Measurements from ENCODE around the gene PCDHGB4.
"Not testable (repeated sequence)": the region's sequence is repeated elsewhere in the genome, so short reads cannot be mapped to it uniquely, and the experiment has no call there.

Gene PCDHGB4

DNA sequence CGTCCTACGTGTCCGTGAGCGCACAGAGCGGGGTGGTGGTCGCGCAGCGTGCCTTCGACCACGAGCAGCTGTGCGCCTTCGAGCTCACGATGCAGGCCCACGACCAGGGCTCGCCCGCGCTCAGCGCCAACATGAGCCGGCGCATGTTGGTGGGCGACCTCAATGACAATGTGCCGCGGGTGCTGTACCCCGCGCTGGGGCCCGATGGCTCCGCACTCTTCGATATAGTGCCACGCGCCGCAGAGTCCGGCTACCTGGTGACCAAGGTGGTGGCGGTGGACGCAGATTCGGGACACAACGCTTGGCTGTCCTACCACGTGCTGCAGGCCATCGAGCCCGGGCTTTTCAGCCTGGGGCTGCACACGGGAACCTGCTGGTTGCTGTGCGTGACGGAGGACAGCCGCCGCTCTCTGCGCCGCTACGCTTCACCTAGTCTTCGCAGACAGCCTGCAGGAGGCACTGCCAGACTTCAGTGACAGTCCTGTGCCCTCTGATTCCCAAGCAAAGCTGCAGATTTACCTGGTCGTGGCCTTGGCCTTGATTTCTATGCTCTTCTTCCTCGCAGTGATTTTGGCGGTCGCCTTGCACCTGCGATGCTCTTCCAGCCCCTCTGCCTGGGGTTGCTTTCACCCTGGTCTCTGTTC is 40.4 kb downstream of the PCDHGB4 start:
- Histone ChIP-seq H3K9ac (no peak overlapping the region), H3K27ac (no peak overlapping the region), H3K27me3 (no peaks in the 10 kb centered on the region), H3K4me2 (no peak overlapping the region), H3K4me1 (no peaks in the 10 kb centered on the region), H3K4me3 (no peak overlapping the region), H4K20me1 (no peaks in the 10 kb centered on the region), H3K36me3 (peaks cover 14% of the 10 kb centered on the region), H3K9me3 (peaks cover 51% of the 10 kb centered on the region)
- no peak for TF ChIP-seq Cebpa-rat (IDR thresholded peaks at IDR 0.05)

DNA sequence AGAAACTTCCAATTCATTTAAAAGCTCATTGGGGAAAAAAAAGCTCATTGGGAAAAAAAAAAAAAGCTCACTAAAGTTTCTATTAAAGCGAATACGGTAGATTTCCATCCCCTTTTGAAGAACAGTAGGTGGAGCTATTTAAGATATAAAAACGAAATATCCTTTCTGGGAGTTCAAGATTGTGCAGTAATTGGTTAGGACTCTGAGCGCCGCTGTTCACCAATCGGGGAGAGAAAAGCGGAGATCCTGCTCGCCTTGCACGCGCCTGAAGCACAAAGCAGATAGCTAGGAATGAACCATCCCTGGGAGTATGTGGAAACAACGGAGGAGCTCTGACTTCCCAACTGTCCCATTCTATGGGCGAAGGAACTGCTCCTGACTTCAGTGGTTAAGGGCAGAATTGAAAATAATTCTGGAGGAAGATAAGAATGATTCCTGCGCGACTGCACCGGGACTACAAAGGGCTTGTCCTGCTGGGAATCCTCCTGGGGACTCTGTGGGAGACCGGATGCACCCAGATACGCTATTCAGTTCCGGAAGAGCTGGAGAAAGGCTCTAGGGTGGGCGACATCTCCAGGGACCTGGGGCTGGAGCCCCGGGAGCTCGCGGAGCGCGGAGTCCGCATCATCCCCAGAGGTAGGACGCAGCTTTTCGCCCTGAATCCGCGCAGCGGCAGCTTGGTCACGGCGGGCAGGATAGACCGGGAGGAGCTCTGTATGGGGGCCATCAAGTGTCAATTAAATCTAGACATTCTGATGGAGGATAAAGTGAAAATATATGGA is 43.0 kb downstream of the PCDHGB4 start, which contains the start of gene PCDHGA12:
PCDHGA12 (plus strand) TSS at position 176 of the 782 bp plus-strand sequence; CDS start at position 429, 253 bp downstream.
- H4K20me1 ChIP-seq: no peaks in the 10 kb centered on the region
- no peaks in the 10 kb centered on the region for H3K27me3 ChIP-seq
- no peak for TF ChIP-seq Cebpa-rat (IDR thresholded peaks at IDR 0.05)
- peak within 1 kb of the TSS; percentile 86 for H3K4me2 ChIP-seq
- peak within 1 kb of the TSS; percentile 53 for H3K27ac ChIP-seq
- peak within 1 kb of the TSS; percentile 74 for H3K4me3 ChIP-seq
- no peaks in the 10 kb centered on the region for H3K4me1 ChIP-seq
- H3K36me3 ChIP-seq: peaks cover 14% of the 10 kb centered on the region
- peak within 1 kb of the TSS; percentile 79 for H3K9ac ChIP-seq
- H3K9me3 ChIP-seq: peaks cover 63% of the 10 kb centered on the region

DNA sequence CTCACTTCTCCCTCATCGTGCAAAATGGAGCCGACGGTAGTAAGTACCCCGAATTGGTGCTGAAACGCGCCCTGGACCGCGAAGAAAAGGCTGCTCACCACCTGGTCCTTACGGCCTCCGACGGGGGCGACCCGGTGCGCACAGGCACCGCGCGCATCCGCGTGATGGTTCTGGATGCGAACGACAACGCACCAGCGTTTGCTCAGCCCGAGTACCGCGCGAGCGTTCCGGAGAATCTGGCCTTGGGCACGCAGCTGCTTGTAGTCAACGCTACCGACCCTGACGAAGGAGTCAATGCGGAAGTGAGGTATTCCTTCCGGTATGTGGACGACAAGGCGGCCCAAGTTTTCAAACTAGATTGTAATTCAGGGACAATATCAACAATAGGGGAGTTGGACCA is 43.8 kb downstream of the PCDHGB4 start:
- Histone ChIP-seq H3K9ac (peak overlapping the region; percentile 79), H4K20me1 (no peaks in the 10 kb centered on the region), H3K27ac (peak overlapping the region; percentile 53), H3K4me2 (peak overlapping the region; percentile 86), H3K36me3 (peaks cover 14% of the 10 kb centered on the region), H3K4me1 (no peaks in the 10 kb centered on the region), H3K4me3 (peak overlapping the region; percentile 74), H3K9me3 (peaks cover 63% of the 10 kb centered on the region), H3K27me3 (no peaks in the 10 kb centered on the region)
- TF ChIP-seq Cebpa-rat (IDR thresholded peaks at IDR 0.05): no peak

DNA sequence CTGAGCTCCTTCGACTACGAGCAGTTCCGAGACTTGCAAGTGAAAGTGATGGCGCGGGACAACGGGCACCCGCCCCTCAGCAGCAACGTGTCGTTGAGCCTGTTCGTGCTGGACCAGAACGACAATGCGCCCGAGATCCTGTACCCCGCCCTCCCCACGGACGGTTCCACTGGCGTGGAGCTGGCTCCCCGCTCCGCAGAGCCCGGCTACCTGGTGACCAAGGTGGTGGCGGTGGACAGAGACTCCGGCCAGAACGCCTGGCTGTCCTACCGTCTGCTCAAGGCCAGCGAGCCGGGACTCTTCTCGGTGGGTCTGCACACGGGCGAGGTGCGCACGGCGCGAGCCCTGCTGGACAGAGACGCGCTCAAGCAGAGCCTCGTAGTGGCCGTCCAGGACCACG is 44.8 kb downstream of the PCDHGB4 start:
- H3K4me3 ChIP-seq: peak overlapping the region; percentile 74; the same call in 1 of the 2 replicates
- H3K4me1 ChIP-seq, H3K4me2 ChIP-seq, H3K9ac ChIP-seq, H3K27me3 ChIP-seq, H3K27ac ChIP-seq, H4K20me1 ChIP-seq: not testable (repeated sequence)
- peaks cover 10% of the 10 kb centered on the region for H3K36me3 ChIP-seq
- peaks cover 63% of the 10 kb centered on the region for H3K9me3 ChIP-seq

DNA sequence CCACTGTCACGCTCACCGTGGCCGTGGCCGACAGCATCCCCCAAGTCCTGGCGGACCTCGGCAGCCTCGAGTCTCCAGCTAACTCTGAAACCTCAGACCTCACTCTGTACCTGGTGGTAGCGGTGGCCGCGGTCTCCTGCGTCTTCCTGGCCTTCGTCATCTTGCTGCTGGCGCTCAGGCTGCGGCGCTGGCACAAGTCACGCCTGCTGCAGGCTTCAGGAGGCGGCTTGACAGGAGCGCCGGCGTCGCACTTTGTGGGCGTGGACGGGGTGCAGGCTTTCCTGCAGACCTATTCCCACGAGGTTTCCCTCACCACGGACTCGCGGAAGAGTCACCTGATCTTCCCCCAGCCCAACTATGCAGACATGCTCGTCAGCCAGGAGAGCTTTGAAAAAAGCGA is 45.2 kb downstream of the PCDHGB4 start:
- not testable (repeated sequence) for H4K20me1 ChIP-seq, H3K36me3 ChIP-seq, H3K9ac ChIP-seq, H3K4me1 ChIP-seq, H3K4me2 ChIP-seq, H3K27me3 ChIP-seq, H3K27ac ChIP-seq
- Histone ChIP-seq H3K4me3 (peak overlapping the region; percentile 14; the same call in 1 of the 2 replicates), H3K9me3 (peaks cover 63% of the 10 kb centered on the region)

DNA sequence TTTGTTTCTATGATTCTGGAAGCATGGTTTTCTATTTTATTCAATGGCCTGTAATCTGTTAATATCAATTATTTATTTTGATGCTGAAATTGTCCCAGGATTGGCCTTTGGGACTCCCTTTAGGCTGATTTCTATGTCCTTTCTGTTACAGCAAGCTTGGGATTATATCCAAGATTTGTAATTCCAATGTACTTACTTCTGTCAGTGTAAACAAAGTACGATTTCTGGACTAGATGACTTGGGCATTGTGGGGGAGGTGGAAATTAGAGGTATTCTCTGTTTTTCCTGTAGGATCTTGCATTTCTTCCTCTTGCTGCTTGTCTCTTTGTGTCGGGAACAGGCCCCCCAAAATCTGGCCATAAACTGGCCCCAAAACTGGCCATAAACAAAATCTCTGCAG is 46.5 kb downstream of the PCDHGB4 start:
- peaks cover 60% of the 10 kb centered on the region for H3K9me3 ChIP-seq
- no peak overlapping the region for H3K4me3 ChIP-seq
- H3K27me3 ChIP-seq: no peaks in the 10 kb centered on the region
- no peaks in the 10 kb centered on the region for H3K4me1 ChIP-seq
- TF ChIP-seq Cebpa-rat (IDR thresholded peaks at IDR 0.05): no peak
- H3K27ac ChIP-seq: no peak overlapping the region
- H3K4me2 ChIP-seq: no peak overlapping the region
- no peak overlapping the region for H3K9ac ChIP-seq
- H3K36me3 ChIP-seq: no peaks in the 10 kb centered on the region
- H4K20me1 ChIP-seq: no peaks in the 10 kb centered on the region

DNA sequence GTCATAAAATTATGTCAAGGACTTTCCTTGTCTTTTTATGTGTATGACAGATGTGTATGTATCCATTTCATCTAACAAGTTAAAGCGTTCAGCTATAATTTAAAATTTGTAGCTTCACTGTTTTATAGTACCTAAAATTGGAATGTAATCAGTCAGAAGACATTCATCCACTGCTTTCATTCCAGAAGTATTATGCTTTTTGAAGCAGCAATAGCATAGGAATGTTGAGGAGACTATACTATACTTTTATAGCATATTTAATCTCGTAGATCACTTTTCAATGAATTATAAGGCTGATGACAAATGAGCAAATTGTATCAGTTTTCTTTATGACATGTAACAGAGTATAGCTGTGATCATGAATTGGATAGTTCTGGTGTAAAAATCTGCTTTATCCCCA is 49.7 kb downstream of the PCDHGB4 start:
- no peak for TF ChIP-seq Cebpa-rat (IDR thresholded peaks at IDR 0.05)
- no peaks in the 10 kb centered on the region for H4K20me1 ChIP-seq
- H3K4me3 ChIP-seq: no peak overlapping the region
- H3K4me2 ChIP-seq: no peak overlapping the region
- peaks cover 20% of the 10 kb centered on the region for H3K36me3 ChIP-seq
- H3K27me3 ChIP-seq: no peaks in the 10 kb centered on the region
- no peaks in the 10 kb centered on the region for H3K4me1 ChIP-seq
- H3K27ac ChIP-seq: no peak overlapping the region
- H3K9ac ChIP-seq: no peak overlapping the region
- peaks cover 74% of the 10 kb centered on the region for H3K9me3 ChIP-seq

DNA sequence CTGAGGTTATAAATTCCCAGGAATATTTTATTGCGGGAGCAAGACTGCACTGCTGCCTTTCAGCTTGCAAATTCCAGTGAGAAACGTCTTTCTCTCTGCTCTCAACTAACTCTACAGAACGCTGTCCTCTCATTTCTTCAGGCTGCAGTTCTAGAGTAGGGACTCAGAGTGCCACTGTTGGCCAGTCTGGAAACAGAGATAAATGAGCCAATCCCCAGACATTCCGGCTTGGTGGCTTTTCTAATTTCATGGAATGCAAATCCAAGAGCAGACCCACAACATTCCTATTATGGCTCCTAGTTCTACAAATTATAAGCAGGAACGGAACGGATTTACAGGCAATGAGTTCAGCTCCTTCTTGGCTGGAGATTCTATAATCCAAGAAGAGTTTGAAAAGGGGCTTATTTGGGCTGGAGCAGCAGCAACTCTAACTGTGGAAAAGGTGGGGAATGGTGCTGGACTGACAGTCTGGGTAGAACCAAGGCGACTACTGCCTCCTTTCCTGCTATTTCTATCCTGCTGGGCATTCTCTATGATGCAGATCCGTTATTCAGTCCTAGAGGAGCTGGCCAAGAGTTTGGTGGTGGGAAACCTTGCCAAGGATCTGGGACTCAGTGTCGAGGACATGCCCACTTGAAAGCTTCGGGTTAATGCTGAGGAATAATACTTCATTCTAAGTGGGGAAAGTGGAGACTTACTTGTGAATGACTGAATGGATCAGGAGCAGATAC is 52.1 kb downstream of the PCDHGB4 start:
- Histone ChIP-seq H3K4me1 (no peaks in the 10 kb centered on the region), H3K9me3 (peaks cover 50% of the 10 kb centered on the region), H3K9ac (no peak overlapping the region), H3K27ac (no peak overlapping the region), H3K27me3 (no peaks in the 10 kb centered on the region), H3K4me3 (no peak overlapping the region), H3K4me2 (no peak overlapping the region), H4K20me1 (no peaks in the 10 kb centered on the region), H3K36me3 (peaks cover 20% of the 10 kb centered on the region)
- TF ChIP-seq Cebpa-rat (IDR thresholded peaks at IDR 0.05): no peak

All from BLaER1 (cell line).